Stomach smooth muscle (tissue), 2 donors: ENCODE data around the gene HPCAL1.

Experiments
- H3K27ac ChIP-seq: one replicate; pipeline ENCODE4 v1.7.0; 2013; ENCODE audit warnings: mild to moderate bottlenecking, low read length, inconsistent platforms
- H3K27me3 ChIP-seq, 2 donors: one replicate each; pipeline ENCODE4 v1.7.0; 2013; ENCODE audit warnings: low read length in 2 of 2; ENCODE audit not compliant: insufficient read depth in 2 of 2, control insufficient read depth in 1 of 2
- H3K36me3 ChIP-seq, 2 donors: one replicate each; pipeline ENCODE4 v1.7.0; 2013; ENCODE audit warnings: low read length in 2 of 2; ENCODE audit not compliant: control insufficient read depth in 2 of 2, insufficient read depth in 2 of 2
- H3K4me1 ChIP-seq: one replicate; pipeline ENCODE4 v1.7.0; 2013; ENCODE audit warnings: low read length; ENCODE audit not compliant: control insufficient read depth, insufficient read depth
- H3K4me3 ChIP-seq, 2 donors: one replicate each; pipeline ENCODE4 v1.7.0; 2013; ENCODE audit warnings: low read length in 2 of 2
- H3K9ac ChIP-seq, 2 donors: one replicate each; pipeline ENCODE4 v1.7.0; 2013; ENCODE audit warnings: low read length in 2 of 2, mild to moderate bottlenecking in 1 of 2
- H3K9me3 ChIP-seq, 2 donors: one replicate each; pipeline ENCODE4 v1.7.0; 2013; ENCODE audit warnings: low read length in 2 of 2; ENCODE audit not compliant: control insufficient read depth in 2 of 2
- donor health status: healthy.
- donor health status: Pancreatic carcinoma.

The HPCAL1 gene

GRCh38 chr2:10348891-10349290, 46.2 kb downstream of the HPCAL1 start:
- H3K9ac ChIP-seq, result no peak overlapping the region
- no peak overlapping the region for H3K4me3 ChIP-seq
- H3K27ac ChIP-seq, result no peak overlapping the region
- no peaks in the 10 kb centered on the region for H3K4me1 ChIP-seq
- no peaks in the 10 kb centered on the region for H3K27me3 ChIP-seq
- H3K9me3 ChIP-seq, result no peaks in the 10 kb centered on the region
- H3K36me3 ChIP-seq, result no peaks in the 10 kb centered on the region

GRCh38 chr2:10350761-10351160, 48.1 kb downstream of the HPCAL1 start:
- Histone ChIP-seq H3K36me3 (peaks cover 0 to 2% of the 10 kb centered on the region in 2 donors), H3K27ac (no peak overlapping the region), H3K9me3 (no peaks in the 10 kb centered on the region), H3K9ac (no peak overlapping the region), H3K4me3 (no peak overlapping the region), H3K4me1 (no peaks in the 10 kb centered on the region), H3K27me3 (no peaks in the 10 kb centered on the region)

GRCh38 chr2:10352361-10352760, 49.7 kb downstream of the HPCAL1 start:
- no peak overlapping the region for H3K4me3 ChIP-seq
- no peaks in the 10 kb centered on the region for H3K9me3 ChIP-seq
- peaks cover 0 to 2% of the 10 kb centered on the region in 2 donors for H3K36me3 ChIP-seq
- H3K9ac ChIP-seq, result no peak overlapping the region
- H3K27me3 ChIP-seq, result no peaks in the 10 kb centered on the region
- no peaks in the 10 kb centered on the region for H3K4me1 ChIP-seq
- no peak overlapping the region for H3K27ac ChIP-seq

GRCh38 chr2:10352972-10353371, 50.3 kb downstream of the HPCAL1 start:
- Histone ChIP-seq H3K9me3 (no peaks in the 10 kb centered on the region), H3K27ac (no peak overlapping the region), H3K27me3 (no peaks in the 10 kb centered on the region), H3K4me1 (no peaks in the 10 kb centered on the region), H3K4me3 (no peak overlapping the region), H3K9ac (no peak overlapping the region), H3K36me3 (peaks cover 0 to 2% of the 10 kb centered on the region in 2 donors)

- no peaks in the 10 kb centered on the region for H3K9me3 ChIP-seq
- no peaks in the 10 kb centered on the region for H3K27me3 ChIP-seq
- H3K9ac ChIP-seq, result no peak overlapping the region
- no peaks in the 10 kb centered on the region for H3K4me1 ChIP-seq
- H3K4me3 ChIP-seq, result no peak overlapping the region
- H3K27ac ChIP-seq, result no peak overlapping the region
- peaks cover 2% of the 10 kb centered on the region in 2 donors for H3K36me3 ChIP-seq
These were observed 51.2 kb downstream of the HPCAL1 start for GRCh38 chr2:10353931-10354330.

- Histone ChIP-seq H3K9me3 (no peaks in the 10 kb centered on the region), H3K9ac (no peak overlapping the region), H3K27me3 (no peaks in the 10 kb centered on the region), H3K4me3 (no peak overlapping the region), H3K27ac (no peak overlapping the region), H3K4me1 (no peaks in the 10 kb centered on the region), H3K36me3 (peaks cover 2% of the 10 kb centered on the region in 2 donors)
These were observed 51.7 kb downstream of the HPCAL1 start for GRCh38 chr2:10354399-10354798.

GRCh38 chr2:10355471-10356438, 53.1 kb downstream of the HPCAL1 start:
- no peaks in the 10 kb centered on the region for H3K9me3 ChIP-seq
- H3K36me3 ChIP-seq, result peaks cover 2% of the 10 kb centered on the region in 2 donors
- no peaks in the 10 kb centered on the region for H3K27me3 ChIP-seq
- H3K9ac ChIP-seq, result no peak overlapping the region
- no peak overlapping the region for H3K4me3 ChIP-seq
- no peak overlapping the region for H3K27ac ChIP-seq
- H3K4me1 ChIP-seq, result no peaks in the 10 kb centered on the region

- no peak overlapping the region for H3K27ac ChIP-seq
- no peak overlapping the region for H3K4me3 ChIP-seq
- H3K27me3 ChIP-seq, result no peaks in the 10 kb centered on the region
- H3K36me3 ChIP-seq, result peaks cover 2% of the 10 kb centered on the region in 2 donors
- no peaks in the 10 kb centered on the region for H3K4me1 ChIP-seq
- no peak overlapping the region for H3K9ac ChIP-seq
- H3K9me3 ChIP-seq, result no peaks in the 10 kb centered on the region
These were observed 53.7 kb downstream of the HPCAL1 start for GRCh38 chr2:10356439-10356811.

- Histone ChIP-seq H3K27me3 (no peaks in the 10 kb centered on the region), H3K9me3 (no peaks in the 10 kb centered on the region), H3K9ac (no peak overlapping the region), H3K4me3 (no peak overlapping the region), H3K27ac (no peak overlapping the region), H3K4me1 (no peaks in the 10 kb centered on the region), H3K36me3 (peaks cover 2% of the 10 kb centered on the region in 2 donors)
These were observed 54.8 kb downstream of the HPCAL1 start for GRCh38 chr2:10357193-10358169.

- peaks cover 2% of the 10 kb centered on the region in 2 donors for H3K36me3 ChIP-seq
- no peaks in the 10 kb centered on the region for H3K9me3 ChIP-seq
- H3K27ac ChIP-seq, result no peak overlapping the region
- H3K9ac ChIP-seq, result no peak overlapping the region
- H3K4me1 ChIP-seq, result no peaks in the 10 kb centered on the region
- H3K27me3 ChIP-seq, result no peaks in the 10 kb centered on the region
- H3K4me3 ChIP-seq, result no peak overlapping the region
These were observed 56.5 kb downstream of the HPCAL1 start for GRCh38 chr2:10359246-10359645.
